DND-41 (cell line): ENCODE results near the gene FAM234A.

ENCODE experiments used
- ATAC-seq: fragments of 200-7000 bp; cut with Tn5 transposase; 3 replicates; pipeline ENCODE4 v1.9.1; 2021; ENCODE audit warnings: low read depth; ENCODE audit not compliant: insufficient read depth
- DNase-seq: peaks from one replicate; pipeline ENCODE4 v3.0.0-alpha.2; 2020
- H2AFZ ChIP-seq: 2 replicates; pipeline ENCODE4 v1.6.0; 2012; ENCODE audit warnings: low read depth, low read length
- H3K27ac ChIP-seq: 2 replicates; pipeline ENCODE4 v1.5.1; 2012; ENCODE audit warnings: low read length, inconsistent platforms
- H3K27me3 ChIP-seq: fragments of 200-600 bp; sonication (generic); 2 replicates; pipeline ENCODE4 v1.6.0; 2012; ENCODE audit warnings: low read length, mild to moderate bottlenecking, inconsistent platforms; ENCODE audit not compliant: insufficient read depth, poor library complexity
- H3K36me3 ChIP-seq: 2 replicates; pipeline ENCODE4 v1.5.1; 2012; ENCODE audit warnings: low read length, inconsistent platforms; ENCODE audit not compliant: insufficient read depth
- H3K4me1 ChIP-seq: 2 replicates; pipeline ENCODE4 v1.5.1; 2012; ENCODE audit warnings: mild to moderate bottlenecking, low read length; ENCODE audit not compliant: insufficient read depth
- H3K4me2 ChIP-seq: 2 replicates; pipeline ENCODE4 v1.6.0; 2012; ENCODE audit warnings: mild to moderate bottlenecking, moderate library complexity, low read length, inconsistent platforms; ENCODE audit not compliant: insufficient read depth
- H3K4me3 ChIP-seq, 2 experiments: fragments of 200-600 bp in 1 of 2; shearing (Covaris generic) in 1 of 2; 2 replicates each; pipeline ENCODE4 v1.5.1; 2012 to 2016; ENCODE audit warnings: inconsistent platforms in 2 of 2, low read length in 2 of 2, mild to moderate bottlenecking in 2 of 2, low read depth in 1 of 2, moderate library complexity in 1 of 2
- H3K79me2 ChIP-seq: 2 replicates; pipeline ENCODE4 v1.6.0; 2012; ENCODE audit warnings: low read length, inconsistent platforms; ENCODE audit not compliant: insufficient read depth
- H3K9ac ChIP-seq: 2 replicates; pipeline ENCODE4 v1.6.0; 2012; ENCODE audit warnings: low read depth, mild to moderate bottlenecking, inconsistent platforms, low read length, moderate library complexity
- H3K9me3 ChIP-seq: 2 replicates; pipeline ENCODE4 v1.5.1; 2012; ENCODE audit warnings: low read length, moderate library complexity, mild to moderate bottlenecking, inconsistent platforms; ENCODE audit not compliant: insufficient read depth, severe bottlenecking
- H4K20me1 ChIP-seq: 2 replicates; pipeline ENCODE4 v1.6.0; 2012; ENCODE audit warnings: low read length; ENCODE audit not compliant: insufficient read depth
- EZH2 ChIP-seq: IDR thresholded peaks from 3 replicates; pipeline ENCODE4 v1.6.1; 2012; ENCODE audit warnings: borderline replicate concordance, low read depth, mild to moderate bottlenecking, moderate library complexity, low read length, inconsistent platforms; ENCODE audit not compliant: severe bottlenecking
- TF ChIP-seq, protein P1 (sequence below): IDR thresholded peaks from 2 replicates; pipeline ENCODE4 v1.5.1; 2012; ENCODE audit warnings: borderline replicate concordance, low read length, moderate library complexity, mild to moderate bottlenecking; ENCODE audit not compliant: poor library complexity, severe bottlenecking; ENCODE audit errors: extremely low read depth

The FAM234A gene

DNA sequence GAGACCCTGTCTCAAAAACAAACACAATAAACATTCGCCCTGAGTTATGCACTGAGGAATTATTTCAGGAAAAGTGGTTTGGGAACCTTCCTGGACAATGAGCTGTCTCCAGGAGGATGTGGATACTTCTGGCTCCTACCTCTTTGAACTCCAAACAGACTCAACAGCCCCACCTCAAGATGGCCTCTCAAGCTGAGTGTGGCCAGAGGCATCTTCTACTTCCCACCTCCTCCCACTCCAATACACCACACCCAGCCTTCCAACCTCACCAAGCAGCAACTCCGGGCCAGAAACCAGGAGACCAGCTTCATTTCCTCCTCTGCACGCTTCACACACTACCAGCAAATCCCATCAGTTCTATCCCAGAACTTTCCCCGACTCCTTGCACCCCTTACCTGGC lies 42.8 kb upstream of the FAM234A start:
- ATAC-seq, result no peak
- Histone ChIP-seq H4K20me1 (peaks cover 42% of the 10 kb centered on the region), H3K4me3 (no peak overlapping the region), H3K27ac (no peak overlapping the region), H3K27me3 (no peaks in the 10 kb centered on the region), H3K9ac (no peak overlapping the region), H3K36me3 (peaks cover 98% of the 10 kb centered on the region), H3K4me1 (no peaks in the 10 kb centered on the region), H2AFZ (no peak overlapping the region), H3K4me2 (no peak overlapping the region), H3K9me3 (no peaks in the 10 kb centered on the region), H3K79me2 (peaks cover 11% of the 10 kb centered on the region; the same call in 1 of the 2 replicates)
- TF ChIP-seq EZH2, result no peak
- TF ChIP-seq, protein P1, sequence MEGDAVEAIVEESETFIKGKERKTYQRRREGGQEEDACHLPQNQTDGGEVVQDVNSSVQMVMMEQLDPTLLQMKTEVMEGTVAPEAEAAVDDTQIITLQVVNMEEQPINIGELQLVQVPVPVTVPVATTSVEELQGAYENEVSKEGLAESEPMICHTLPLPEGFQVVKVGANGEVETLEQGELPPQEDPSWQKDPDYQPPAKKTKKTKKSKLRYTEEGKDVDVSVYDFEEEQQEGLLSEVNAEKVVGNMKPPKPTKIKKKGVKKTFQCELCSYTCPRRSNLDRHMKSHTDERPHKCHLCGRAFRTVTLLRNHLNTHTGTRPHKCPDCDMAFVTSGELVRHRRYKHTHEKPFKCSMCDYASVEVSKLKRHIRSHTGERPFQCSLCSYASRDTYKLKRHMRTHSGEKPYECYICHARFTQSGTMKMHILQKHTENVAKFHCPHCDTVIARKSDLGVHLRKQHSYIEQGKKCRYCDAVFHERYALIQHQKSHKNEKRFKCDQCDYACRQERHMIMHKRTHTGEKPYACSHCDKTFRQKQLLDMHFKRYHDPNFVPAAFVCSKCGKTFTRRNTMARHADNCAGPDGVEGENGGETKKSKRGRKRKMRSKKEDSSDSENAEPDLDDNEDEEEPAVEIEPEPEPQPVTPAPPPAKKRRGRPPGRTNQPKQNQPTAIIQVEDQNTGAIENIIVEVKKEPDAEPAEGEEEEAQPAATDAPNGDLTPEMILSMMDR, result no peak
- DNase-seq, result no peak

DNA sequence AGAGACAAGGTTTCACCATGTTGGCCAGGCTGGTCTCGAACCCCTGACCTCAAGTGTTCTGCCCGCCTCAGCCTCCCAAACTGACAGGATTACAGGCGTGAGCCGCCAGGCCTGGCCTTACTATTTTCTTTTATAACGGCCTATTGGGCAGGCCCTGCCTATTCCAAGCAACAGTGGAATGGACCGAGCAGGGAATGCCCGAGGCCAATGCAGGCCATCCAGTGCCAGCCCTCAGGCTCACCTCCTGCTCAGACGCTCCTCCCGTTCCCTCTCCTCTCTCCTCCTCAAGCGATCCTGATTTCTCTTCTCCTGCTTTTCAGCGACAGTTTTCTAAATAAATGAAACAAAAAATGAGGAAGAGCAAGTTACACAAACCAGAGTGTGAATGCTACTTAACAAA lies 41.9 kb upstream of the FAM234A start:
- Histone ChIP-seq H3K79me2 (peaks cover 13% of the 10 kb centered on the region; the same call in 1 of the 2 replicates), H3K9ac (no peak overlapping the region), H3K27ac (no peak overlapping the region), H3K4me2 (no peak overlapping the region), H3K4me1 (no peaks in the 10 kb centered on the region), H3K36me3 (peaks cover 100% of the 10 kb centered on the region), H2AFZ (no peak overlapping the region), H3K27me3 (no peaks in the 10 kb centered on the region), H3K9me3 (no peaks in the 10 kb centered on the region), H4K20me1 (peaks cover 43% of the 10 kb centered on the region), H3K4me3 (no peak overlapping the region)
- TF ChIP-seq EZH2, result no peak
- TF ChIP-seq, protein P1, result no peak
- no peak for ATAC-seq
- no peak for DNase-seq

DNA sequence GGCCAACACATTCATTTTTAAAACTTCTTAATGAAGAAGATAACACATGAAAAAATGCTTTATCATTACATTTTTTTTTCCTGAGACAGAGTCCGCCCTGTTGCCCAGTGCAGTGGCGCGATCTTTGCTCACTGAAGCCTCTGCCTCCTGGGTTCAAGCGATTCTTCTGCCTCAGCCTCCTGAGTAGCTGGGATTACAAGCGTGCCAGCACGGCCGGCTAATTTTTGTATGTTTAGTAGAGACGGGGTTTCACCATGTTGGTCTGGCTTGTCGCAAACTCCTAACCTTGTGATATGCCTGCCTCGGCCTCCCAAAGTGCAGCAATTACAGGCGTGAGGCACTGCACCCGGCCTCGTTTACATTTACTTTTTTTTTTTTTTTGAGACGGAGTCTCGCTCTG lies 41.2 kb upstream of the FAM234A start:
- Histone ChIP-seq H3K27me3 (no peaks in the 10 kb centered on the region), H4K20me1 (peaks cover 42% of the 10 kb centered on the region), H3K4me3 (no peak overlapping the region), H3K9ac (no peak overlapping the region), H3K36me3 (peaks cover 100% of the 10 kb centered on the region), H3K79me2 (peaks cover 15% of the 10 kb centered on the region; the same call in 1 of the 2 replicates), H3K9me3 (no peaks in the 10 kb centered on the region), H3K4me1 (no peaks in the 10 kb centered on the region), H2AFZ (no peak overlapping the region), H3K27ac (no peak overlapping the region), H3K4me2 (no peak overlapping the region)
- TF ChIP-seq, protein P1, result no peak
- no peak for TF ChIP-seq EZH2
- DNase-seq, result no peak
- no peak for ATAC-seq

DNA sequence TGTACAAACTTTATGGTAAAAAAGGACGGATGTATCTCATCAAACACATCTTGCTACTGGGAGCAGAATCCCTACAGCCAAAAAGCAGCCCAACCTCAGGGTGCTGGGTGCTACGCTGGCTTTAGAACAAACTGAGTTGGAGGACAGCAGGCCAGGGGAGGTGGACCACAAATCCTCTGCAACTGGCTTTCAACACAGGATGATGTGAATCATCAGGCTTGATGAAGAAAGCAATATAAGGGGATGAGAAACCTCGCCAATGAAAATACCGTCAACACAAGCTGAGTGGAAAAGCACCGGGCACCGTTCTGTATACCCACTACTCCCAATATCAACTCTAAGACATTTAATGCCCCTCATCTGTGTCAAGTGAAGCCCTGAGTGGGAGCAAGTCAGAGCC lies 40.1 kb upstream of the FAM234A start:
- no peak for ATAC-seq
- H3K36me3 ChIP-seq, result peaks cover 100% of the 10 kb centered on the region

More for the DNA sequence above, 40.1 kb upstream of the FAM234A start:
- Histone ChIP-seq H3K27ac (no peak overlapping the region), H3K79me2 (peaks cover 17% of the 10 kb centered on the region; the same call in 1 of the 2 replicates), H2AFZ (no peak overlapping the region), H3K4me3 (no peak overlapping the region), H3K4me1 (no peaks in the 10 kb centered on the region), H3K27me3 (no peaks in the 10 kb centered on the region), H3K4me2 (no peak overlapping the region), H3K9ac (no peak overlapping the region), H3K9me3 (no peaks in the 10 kb centered on the region), H4K20me1 (peaks cover 37% of the 10 kb centered on the region)
- TF ChIP-seq, protein P1, result no peak
- no peak for TF ChIP-seq EZH2
- no peak for DNase-seq
